HEK293T (cell line): Measurements from ENCODE around the gene RUFY2.
"Not testable (repeated sequence)": the region's sequence is repeated elsewhere in the genome, so short reads cannot be mapped to it uniquely, and the experiment has no call there.

ENCODE experiments used
- FOXM1 ChIP-seq: fragments of 450-650 bp; IDR thresholded peaks from 2 replicates; pipeline ENCODE4 v1.6.1; 2017; ENCODE audit warnings: mild to moderate bottlenecking, borderline replicate concordance
- SP1 ChIP-seq: fragments of 450-650 bp; IDR thresholded peaks from 2 replicates; pipeline ENCODE4 v1.6.1; 2017
- SUZ12 ChIP-seq: fragments of 450-650 bp; IDR thresholded peaks from 2 replicates; pipeline ENCODE4 v1.6.1; 2016; ENCODE audit warnings: mild to moderate bottlenecking

- TF ChIP-seq SP1, FOXM1, SUZ12: not testable (repeated sequence)
Observed at GRCh38 chr10:68314930-68315329, 92.1 kb downstream of the RUFY2 start.
